Coronary artery (tissue), 2 donors: Measurements from ENCODE around the gene INPP5B.

Experiments used
- DNase-seq: peaks from one replicate; pipeline ENCODE4 v3.0.0-alpha.2; 2017; ENCODE audit warnings: low spot score
- H3K27ac ChIP-seq, 2 donors: fragments of 200-600 bp; sonication (generic); one replicate each; pipeline ENCODE4 v1.5.1; 2016 to 2019
- H3K4me3 ChIP-seq: fragments of 200-600 bp; sonication (generic); 2 replicates; pipeline ENCODE4 v1.5.1; 2016; ENCODE audit warnings: mild to moderate bottlenecking, moderate library complexity
- TF ChIP-seq, protein P1 (sequence below): fragments of 200-600 bp; sonication (generic); IDR thresholded peaks from one replicate; pipeline ENCODE4 v1.5.1; 2019; ENCODE audit warnings: antibody characterized with exemption

Gene INPP5B

GRCh38 chr1:37836788-37837187 lies 110.1 kb downstream of the INPP5B start:
- Histone ChIP-seq H3K27ac (no peak overlapping the region), H3K4me3 (no peak overlapping the region)
- no peak for DNase-seq
- TF ChIP-seq, protein P1, sequence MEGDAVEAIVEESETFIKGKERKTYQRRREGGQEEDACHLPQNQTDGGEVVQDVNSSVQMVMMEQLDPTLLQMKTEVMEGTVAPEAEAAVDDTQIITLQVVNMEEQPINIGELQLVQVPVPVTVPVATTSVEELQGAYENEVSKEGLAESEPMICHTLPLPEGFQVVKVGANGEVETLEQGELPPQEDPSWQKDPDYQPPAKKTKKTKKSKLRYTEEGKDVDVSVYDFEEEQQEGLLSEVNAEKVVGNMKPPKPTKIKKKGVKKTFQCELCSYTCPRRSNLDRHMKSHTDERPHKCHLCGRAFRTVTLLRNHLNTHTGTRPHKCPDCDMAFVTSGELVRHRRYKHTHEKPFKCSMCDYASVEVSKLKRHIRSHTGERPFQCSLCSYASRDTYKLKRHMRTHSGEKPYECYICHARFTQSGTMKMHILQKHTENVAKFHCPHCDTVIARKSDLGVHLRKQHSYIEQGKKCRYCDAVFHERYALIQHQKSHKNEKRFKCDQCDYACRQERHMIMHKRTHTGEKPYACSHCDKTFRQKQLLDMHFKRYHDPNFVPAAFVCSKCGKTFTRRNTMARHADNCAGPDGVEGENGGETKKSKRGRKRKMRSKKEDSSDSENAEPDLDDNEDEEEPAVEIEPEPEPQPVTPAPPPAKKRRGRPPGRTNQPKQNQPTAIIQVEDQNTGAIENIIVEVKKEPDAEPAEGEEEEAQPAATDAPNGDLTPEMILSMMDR = no peak

DNA sequence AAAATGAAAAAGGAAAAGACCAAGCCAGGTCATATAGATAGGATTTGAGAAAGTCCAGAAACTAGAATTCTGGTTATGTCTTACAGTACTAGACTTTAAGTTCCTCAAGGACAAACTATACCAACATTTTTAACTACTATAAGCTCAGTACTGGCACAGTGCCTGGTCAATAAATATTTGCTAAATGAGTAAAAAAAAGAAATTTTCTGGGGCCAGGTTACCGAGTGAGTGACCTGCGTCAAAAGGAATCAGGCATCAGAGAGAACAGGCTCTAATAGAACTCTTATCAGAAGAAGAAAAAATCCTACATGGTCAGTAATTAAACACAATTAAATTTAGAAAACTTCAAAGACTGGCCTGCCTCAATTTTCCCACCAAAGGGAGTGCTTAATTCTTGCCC lies 115.0 kb downstream of the INPP5B start:
- Histone ChIP-seq H3K4me3 (no peak overlapping the region), H3K27ac (no peak overlapping the region)
- no peak for DNase-seq
- TF ChIP-seq, protein P1 = no peak

GRCh38 chr1:37831109-37831508 lies 115.7 kb downstream of the INPP5B start:
- no peak overlapping the region for H3K4me3 ChIP-seq
- no peak for DNase-seq
- H3K27ac ChIP-seq = no peak overlapping the region
- TF ChIP-seq, protein P1 = no peak

DNA sequence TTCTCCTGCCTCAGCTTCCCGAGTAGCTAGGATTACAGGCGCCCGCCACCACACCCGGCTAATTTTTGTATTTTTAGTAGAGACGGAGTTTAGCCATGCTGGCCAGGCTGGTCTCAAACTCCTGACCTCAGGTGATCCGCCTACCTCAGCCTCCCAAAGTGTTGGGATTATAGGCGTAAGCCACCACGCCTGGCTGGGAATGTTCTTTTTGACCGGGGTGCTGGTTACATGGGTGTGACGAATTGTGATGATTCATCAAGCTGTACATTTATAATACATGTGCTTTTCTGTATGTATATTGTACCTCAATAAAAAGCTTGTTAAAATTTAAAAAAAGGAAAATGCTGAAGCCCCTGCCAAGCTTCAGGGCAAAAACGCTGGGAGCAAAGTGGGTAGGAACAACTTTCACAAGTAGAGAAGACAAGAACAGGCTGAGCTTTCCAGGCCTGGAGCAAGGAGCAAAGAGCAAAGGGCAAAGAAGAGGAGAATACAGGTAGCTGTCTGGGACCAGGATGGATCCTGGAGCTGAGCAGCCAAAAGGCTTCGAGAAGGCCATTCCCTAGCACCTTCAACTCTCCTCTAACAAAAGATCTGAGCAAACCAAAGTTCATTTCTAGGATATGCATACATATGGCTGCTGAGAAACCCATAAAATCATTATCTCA lies 118.3 kb downstream of the INPP5B start:
- TF ChIP-seq, protein P1 = no peak
- no peak overlapping the region for H3K4me3 ChIP-seq
- no peak overlapping the region for H3K27ac ChIP-seq
- DNase-seq = no peak

GRCh38 chr1:37825506-37825905 lies 121.3 kb downstream of the INPP5B start:
- no peak overlapping the region for H3K4me3 ChIP-seq

DNA sequence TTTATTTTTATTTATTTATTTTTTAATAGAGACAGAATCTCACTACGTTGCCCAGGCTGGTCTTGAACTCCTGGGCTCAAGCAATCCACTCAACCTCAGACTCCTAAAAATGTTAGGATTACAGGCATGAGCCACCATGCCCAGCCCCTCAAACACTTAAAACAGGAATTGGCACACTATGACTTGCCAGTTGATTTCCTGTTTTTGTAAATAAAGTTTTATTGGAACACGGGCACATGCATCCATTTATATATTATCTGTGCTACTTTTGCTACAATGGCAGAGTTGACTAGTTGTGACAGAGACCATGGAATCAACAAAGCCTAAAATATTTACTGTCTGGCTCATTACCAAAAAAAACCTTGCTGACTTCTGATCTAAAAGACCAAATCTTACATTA lies 122.9 kb downstream of the INPP5B start:
- DNase-seq = no peak
- TF ChIP-seq, protein P1 = no peak
- Histone ChIP-seq H3K27ac (no peak overlapping the region), H3K4me3 (no peak overlapping the region)

More at GRCh38 chr1:37825506-37825905, 121.3 kb downstream of the INPP5B start:
- no peak for DNase-seq
- TF ChIP-seq, protein P1 = no peak
- no peak overlapping the region for H3K27ac ChIP-seq
